Ovary (tissue), 9 donors: ENCODE results near the gene CD3D. TPM values are rescaled to one million over a fixed set of nuclear protein-coding genes. Genes with fewer than 3 reads are reported as not detected.
"Not testable (repeated sequence)": the region's sequence is repeated elsewhere in the genome, so short reads cannot be mapped to it uniquely, and the experiment has no call there.

Experiments
- DNase-seq, 5 donors: peaks; one replicate each; pipeline ENCODE4 v3.0.0-alpha.2; 2019 to 2020
- H3K27ac ChIP-seq, 2 donors: fragments of 200-600 bp; one replicate each; pipeline versions ENCODE4 v1.5.1 to v1.8.0; 2019 to 2022
- H3K27me3 ChIP-seq: fragments of 200-600 bp; one replicate; pipeline ENCODE4 v1.8.0; 2022
- H3K36me3 ChIP-seq: fragments of 200-600 bp; sonication (generic); one replicate; pipeline ENCODE4 v1.5.1; 2019
- H3K4me1 ChIP-seq: one replicate; pipeline ENCODE4 v1.8.1; 2013; ENCODE audit warnings: mild to moderate bottlenecking, moderate library complexity; ENCODE audit not compliant: insufficient read depth
- H3K4me3 ChIP-seq: fragments of 200-600 bp; sonication (generic); one replicate; pipeline ENCODE4 v1.5.1; 2017
- H3K9me3 ChIP-seq, 2 donors: fragments of 200-600 bp in 1 of 2; sonication (generic) in 1 of 2; one replicate each; pipeline versions ENCODE4 v1.5.1 to v1.8.1; 2013 to 2019; ENCODE audit warnings: mild to moderate bottlenecking in 1 of 2, moderate library complexity in 1 of 2
- EP300 ChIP-seq: sonication (generic); formaldehyde crosslinking; IDR thresholded peaks from one replicate; pipeline ENCODE4 v1.6.1; 2017; ENCODE audit warnings: antibody characterized with exemption
- POLR2A ChIP-seq: fragments of 450-650 bp; IDR thresholded peaks from one replicate; pipeline ENCODE4 v1.6.1; 2017; ENCODE audit warnings: antibody characterized with exemption, mild to moderate bottlenecking, moderate library complexity
- WGBS, 3 donors: extraction: QIAGEN DNeasy Blood & Tissue Kit in 1 of 3; methylation state at CpG; one replicate each; pipeline versions ENCODE4 v1.1.5 to v1.1.7; 2013 to 2017; 5-methylcytosine and 5-hydroxymethylcytosine counted together
- intact Hi-C, 4 donors: fragments of 100-400 bp; cut with DNase I; formaldehyde crosslinking; loops; one replicate each; pipeline versions ENCODE4 v1.11.0 to v1.15.1; 2022 to 2023
- polyA plus RNA-seq, 2 donors: library from polyadenylated mRNA; stranded (reverse); fragments of 200-250 nt in 1 of 2; fragments of 350-450 nt in 1 of 2; fragmentation: Illumina TruSeq in 1 of 2; extraction: RNeasy Lipid Tissue Mini Kit (QIAGEN cat#74804) in 1 of 2; gene quantifications; one replicate each; pipeline ENCODE4 v1.2.3, GENCODE V29; 2013 to 2014
- total RNA-seq, 7 donors: library from RNA; depleted of rRNA in 2 of 7; stranded (reverse); fragments of >200 nt in 2 of 7; fragmentation: NEBNext Ultra II Directional in 3 of 7; extraction: Animal tissue kit (Norgen Biotek cat#: 25700) in 3 of 7; gene quantifications; one replicate each; pipeline versions ENCODE4 v1.1.0 to v1.2.4, GENCODE V29; 2016 to 2023
- TF ChIP-seq, protein P1 (sequence below), 3 donors: fragments of 450-650 bp in 2 of 3; fragments of 200-600 bp in 1 of 3; IDR thresholded peaks; one replicate each; pipeline versions ENCODE4 v1.5.1 to v1.8.0; 2016 to 2022; ENCODE audit warnings: antibody characterized with exemption in 3 of 3, mild to moderate bottlenecking in 1 of 3
- donor health status: DM: no; HTN: no; CAD: no; lungs with moderate emphysema.
- donor health status: DM: no; HTN: no; CAD: no.
- donor health status: Bipolar disorder and iron deficiency.
- donor health status: DM: yes; HTN: yes; CAD: no.
- donor health status: DM: no; HTN: no; CAD: no.
- donor health status: DM: yes; HTN: yes; CAD: no.

Gene CD3D
- total and polyA plus RNA-seq, 9 donors: 0.47 to 11.6 (median 1.4) TPM; not detected in 1

DNA sequence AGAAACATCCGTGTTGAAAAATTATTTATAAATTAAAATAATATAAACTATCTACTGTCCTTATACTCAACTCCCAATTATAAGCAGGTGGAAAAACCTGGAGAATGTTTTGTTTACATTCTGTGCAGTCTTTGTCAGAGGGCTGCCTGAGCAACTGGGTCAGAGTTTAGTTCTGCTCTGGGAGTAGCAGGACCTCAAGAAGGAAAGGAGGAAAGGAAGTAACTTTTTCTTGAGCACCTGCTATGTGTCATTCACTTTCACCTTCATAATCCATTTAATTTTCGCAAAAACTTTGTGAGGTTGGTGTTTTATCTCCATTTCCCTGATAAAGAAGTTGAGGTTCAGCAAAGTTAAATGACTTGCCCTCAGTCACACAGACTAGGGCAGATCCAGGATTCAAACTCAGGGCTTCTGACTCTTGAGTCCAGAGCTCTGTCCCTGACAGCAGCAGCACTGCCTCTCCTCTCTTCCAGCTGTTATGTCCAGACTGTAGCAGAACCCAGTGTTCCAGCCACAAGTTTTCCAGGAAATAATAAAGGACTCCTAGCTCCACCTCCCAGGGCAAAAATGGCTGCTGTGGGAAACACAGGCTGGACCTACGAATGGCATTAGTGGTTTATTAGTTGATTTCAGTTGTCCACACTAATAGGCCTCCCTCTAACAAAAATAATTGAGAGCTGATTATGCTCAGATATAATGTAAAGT, 31.6 kb downstream of the CD3D start:
- Histone ChIP-seq H3K4me1 (no peaks in the 10 kb centered on the region), H3K27me3 (no peaks in the 10 kb centered on the region), H3K27ac (no peak overlapping the region), H3K9me3 (no peaks in the 10 kb centered on the region), H3K4me3 (no peak overlapping the region), H3K36me3 (no peaks in the 10 kb centered on the region)
- TF ChIP-seq, protein P1, sequence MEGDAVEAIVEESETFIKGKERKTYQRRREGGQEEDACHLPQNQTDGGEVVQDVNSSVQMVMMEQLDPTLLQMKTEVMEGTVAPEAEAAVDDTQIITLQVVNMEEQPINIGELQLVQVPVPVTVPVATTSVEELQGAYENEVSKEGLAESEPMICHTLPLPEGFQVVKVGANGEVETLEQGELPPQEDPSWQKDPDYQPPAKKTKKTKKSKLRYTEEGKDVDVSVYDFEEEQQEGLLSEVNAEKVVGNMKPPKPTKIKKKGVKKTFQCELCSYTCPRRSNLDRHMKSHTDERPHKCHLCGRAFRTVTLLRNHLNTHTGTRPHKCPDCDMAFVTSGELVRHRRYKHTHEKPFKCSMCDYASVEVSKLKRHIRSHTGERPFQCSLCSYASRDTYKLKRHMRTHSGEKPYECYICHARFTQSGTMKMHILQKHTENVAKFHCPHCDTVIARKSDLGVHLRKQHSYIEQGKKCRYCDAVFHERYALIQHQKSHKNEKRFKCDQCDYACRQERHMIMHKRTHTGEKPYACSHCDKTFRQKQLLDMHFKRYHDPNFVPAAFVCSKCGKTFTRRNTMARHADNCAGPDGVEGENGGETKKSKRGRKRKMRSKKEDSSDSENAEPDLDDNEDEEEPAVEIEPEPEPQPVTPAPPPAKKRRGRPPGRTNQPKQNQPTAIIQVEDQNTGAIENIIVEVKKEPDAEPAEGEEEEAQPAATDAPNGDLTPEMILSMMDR (IDR thresholded peaks at IDR 0.05): no peak
- TF ChIP-seq EP300 (no peak), POLR2A (no peak)
- intact Hi-C loops: no loop called here
- 28 to 49% (median 29%) methylated on average over 3 of the region's 3 CpGs for WGBS, 3 donors
- no peak for DNase-seq

DNA sequence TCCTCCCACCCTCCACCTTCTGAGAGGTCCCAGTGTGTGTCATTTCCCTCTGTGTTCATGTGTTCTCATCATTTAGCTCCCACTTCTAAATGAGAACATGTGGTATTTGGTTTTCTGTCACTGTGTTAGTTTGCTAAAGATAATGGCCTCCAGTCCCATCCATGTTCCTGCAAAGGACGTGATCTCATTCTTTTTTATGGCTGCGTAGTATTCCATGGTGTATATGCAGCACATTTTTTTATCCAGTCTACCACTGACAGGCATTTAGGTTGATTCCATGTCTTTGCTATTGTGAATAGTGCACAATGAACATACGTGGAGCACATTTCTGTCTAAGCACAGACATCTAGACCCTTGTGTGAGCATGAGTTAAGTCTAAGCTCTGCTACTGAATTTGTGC, 32.2 kb downstream of the CD3D start:
- H3K9me3 ChIP-seq: no peaks in the 10 kb centered on the region
- 73 to 87% (median 76%) methylated on average over 3 of the region's 3 CpGs for WGBS, 3 donors
- DNase-seq: no peak
- H3K4me3 ChIP-seq: no peak overlapping the region
- no peaks in the 10 kb centered on the region for H3K36me3 ChIP-seq
- no peaks in the 10 kb centered on the region for H3K4me1 ChIP-seq
- TF ChIP-seq, protein P1 (IDR thresholded peaks at IDR 0.05): no peak
- TF ChIP-seq POLR2A (no peak), EP300 (no peak)
- no peaks in the 10 kb centered on the region for H3K27me3 ChIP-seq
- intact Hi-C loops: no loop called here
- no peak overlapping the region for H3K27ac ChIP-seq

DNA sequence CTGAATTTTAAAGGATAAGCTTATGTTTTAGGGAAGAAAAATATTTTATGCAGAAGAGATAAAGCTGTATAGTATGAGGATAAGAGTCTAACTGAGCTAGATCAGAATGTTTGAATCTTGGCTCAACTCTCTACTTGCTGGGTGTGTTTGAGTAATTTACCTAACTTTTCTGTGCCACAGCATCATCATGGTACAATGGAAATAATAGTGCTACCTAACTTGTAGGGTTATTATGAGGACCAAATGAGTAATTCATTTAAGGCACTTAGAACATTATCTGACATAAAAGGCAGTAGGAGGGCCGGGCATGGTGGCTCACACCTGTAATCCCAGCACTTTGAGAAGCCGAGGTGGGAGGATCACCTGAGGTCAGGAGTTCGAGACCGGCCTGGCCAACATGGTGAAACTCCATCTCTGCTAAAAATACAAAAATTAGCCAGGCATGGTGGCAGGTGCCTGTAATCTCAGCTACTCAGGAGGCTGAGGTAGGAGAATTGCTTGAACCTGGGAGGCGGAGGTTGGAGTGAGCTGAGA, 33.4 kb downstream of the CD3D start:
- H3K36me3 ChIP-seq, H3K9me3 ChIP-seq, H3K27me3 ChIP-seq, H3K4me1 ChIP-seq, intact Hi-C loops, H3K4me3 ChIP-seq, DNase-seq, H3K27ac ChIP-seq: not testable (repeated sequence)
- WGBS, 3 donors: 80 to 87% (median 86%) methylated on average over 5 of the region's 5 CpGs

DNA sequence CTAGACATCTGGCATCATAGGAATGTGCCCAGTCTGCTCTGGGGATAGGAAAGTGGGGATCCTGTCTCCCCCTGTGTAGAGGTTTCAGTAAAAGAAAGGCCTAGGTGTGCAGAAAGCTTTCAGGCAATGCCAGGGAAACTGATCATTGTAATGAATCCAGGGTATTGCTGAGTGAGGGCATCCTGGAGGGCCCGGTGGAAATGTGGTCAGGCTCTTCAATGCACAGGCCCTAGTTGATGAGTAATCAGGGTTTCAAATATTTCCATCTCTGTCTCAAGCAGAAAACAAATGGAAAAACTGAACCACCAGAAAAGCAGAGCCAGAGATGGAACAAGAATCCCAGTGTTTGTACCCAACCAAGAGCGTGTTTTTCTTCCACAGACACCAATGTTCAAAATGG, 35.9 kb downstream of the CD3D start:
- Histone ChIP-seq H3K36me3 (no peaks in the 10 kb centered on the region), H3K27me3 (no peaks in the 10 kb centered on the region), H3K27ac (no peak overlapping the region), H3K4me1 (no peaks in the 10 kb centered on the region), H3K4me3 (no peak overlapping the region), H3K9me3 (no peaks in the 10 kb centered on the region)
- TF ChIP-seq, protein P1 (IDR thresholded peaks at IDR 0.05): no peak
- TF ChIP-seq POLR2A (no peak), EP300 (no peak)
- no peak for DNase-seq
- WGBS, 3 donors: 84 to 90% (median 89%) methylated on average over 2 of the region's 2 CpGs
- intact Hi-C loops: no loop called here

DNA sequence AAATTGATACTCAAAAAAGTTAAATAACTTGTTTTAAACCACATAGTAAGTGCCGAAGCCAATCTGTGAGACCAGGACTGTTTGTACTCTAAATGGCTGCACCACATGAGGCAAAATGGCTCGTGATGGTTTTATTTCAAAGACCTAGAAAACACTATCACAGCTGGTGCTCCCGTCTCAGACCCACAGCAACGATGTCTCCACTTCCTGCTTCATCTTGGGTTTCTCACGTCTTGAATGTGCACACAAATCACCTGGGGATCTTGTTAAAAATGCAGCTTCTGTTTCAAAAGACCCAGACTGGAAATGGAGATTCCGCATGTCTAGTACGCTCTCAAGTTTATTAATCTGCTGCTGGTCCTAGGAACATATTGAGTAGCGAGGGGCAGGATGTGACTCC, 36.8 kb downstream of the CD3D start:
- 58 to 64% (median 60%) methylated on average over 8 of the region's 8 CpGs for WGBS, 3 donors
- no peak for DNase-seq
- no peaks in the 10 kb centered on the region for H3K9me3 ChIP-seq
- no peaks in the 10 kb centered on the region for H3K4me1 ChIP-seq
- TF ChIP-seq EP300 (no peak), POLR2A (no peak)
- TF ChIP-seq, protein P1 (IDR thresholded peaks at IDR 0.05): no peak
- no peaks in the 10 kb centered on the region for H3K27me3 ChIP-seq
- H3K36me3 ChIP-seq: no peaks in the 10 kb centered on the region
- no peak overlapping the region for H3K4me3 ChIP-seq
- intact Hi-C loops: no loop called here
- H3K27ac ChIP-seq: no peak overlapping the region
